Suprapubic skin (tissue), 4 donors: ENCODE results near the gene MEF2B.

ENCODE experiments used
- EP300 ChIP-seq: sonication (generic); formaldehyde crosslinking; IDR thresholded peaks from one replicate; pipeline ENCODE4 v1.6.1; 2017; ENCODE audit warnings: antibody characterized with exemption
- POLR2A ChIP-seq, 2 donors: fragments of 450-650 bp; IDR thresholded peaks; one replicate each; pipeline ENCODE4 v1.6.1; 2017; ENCODE audit warnings: antibody characterized with exemption in 2 of 2, mild to moderate bottlenecking in 2 of 2, moderate library complexity in 2 of 2
- POLR2AphosphoS5 ChIP-seq, 3 donors: sonication (generic); formaldehyde crosslinking; IDR thresholded peaks; one replicate each; pipeline ENCODE4 v1.6.1; 2017; ENCODE audit warnings: antibody characterized with exemption in 3 of 3
- TF ChIP-seq, protein P1 (sequence below), 2 donors: fragments of 200-600 bp in 1 of 2; fragments of 450-650 bp in 1 of 2; sonication (generic) in 1 of 2; IDR thresholded peaks; one replicate each; pipeline ENCODE4 v1.5.1; 2016 to 2019; ENCODE audit warnings: antibody characterized with exemption in 2 of 2, mild to moderate bottlenecking in 1 of 2, moderate library complexity in 1 of 2

DNA sequence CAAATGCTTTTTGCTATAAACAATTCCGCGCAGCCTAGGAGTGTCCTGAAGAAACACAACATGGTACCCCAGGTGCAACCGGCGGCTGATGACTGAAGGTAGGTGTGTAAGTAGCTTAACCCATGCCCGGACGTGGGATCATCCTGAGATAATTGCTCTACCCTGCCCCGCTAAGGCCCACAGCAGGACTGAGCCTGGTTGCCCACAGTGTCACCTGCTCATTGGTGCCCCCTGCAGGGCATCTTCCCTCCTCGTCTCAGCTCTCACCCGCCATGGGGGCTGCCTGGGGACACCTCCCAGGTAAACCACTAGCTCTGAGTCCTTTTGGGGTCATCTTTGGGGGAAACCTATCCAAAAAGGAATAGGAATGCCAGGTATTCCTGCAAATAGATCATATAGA is 54.1 kb downstream of the MEF2B start:
- TF ChIP-seq, protein P1, sequence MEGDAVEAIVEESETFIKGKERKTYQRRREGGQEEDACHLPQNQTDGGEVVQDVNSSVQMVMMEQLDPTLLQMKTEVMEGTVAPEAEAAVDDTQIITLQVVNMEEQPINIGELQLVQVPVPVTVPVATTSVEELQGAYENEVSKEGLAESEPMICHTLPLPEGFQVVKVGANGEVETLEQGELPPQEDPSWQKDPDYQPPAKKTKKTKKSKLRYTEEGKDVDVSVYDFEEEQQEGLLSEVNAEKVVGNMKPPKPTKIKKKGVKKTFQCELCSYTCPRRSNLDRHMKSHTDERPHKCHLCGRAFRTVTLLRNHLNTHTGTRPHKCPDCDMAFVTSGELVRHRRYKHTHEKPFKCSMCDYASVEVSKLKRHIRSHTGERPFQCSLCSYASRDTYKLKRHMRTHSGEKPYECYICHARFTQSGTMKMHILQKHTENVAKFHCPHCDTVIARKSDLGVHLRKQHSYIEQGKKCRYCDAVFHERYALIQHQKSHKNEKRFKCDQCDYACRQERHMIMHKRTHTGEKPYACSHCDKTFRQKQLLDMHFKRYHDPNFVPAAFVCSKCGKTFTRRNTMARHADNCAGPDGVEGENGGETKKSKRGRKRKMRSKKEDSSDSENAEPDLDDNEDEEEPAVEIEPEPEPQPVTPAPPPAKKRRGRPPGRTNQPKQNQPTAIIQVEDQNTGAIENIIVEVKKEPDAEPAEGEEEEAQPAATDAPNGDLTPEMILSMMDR (IDR thresholded peaks at IDR 0.05): peak in 1 of 2 donors; percentile 18
- no peak for TF ChIP-seq POLR2A (IDR thresholded peaks at IDR 0.05)
- no peak for TF ChIP-seq POLR2AphosphoS5 (IDR thresholded peaks at IDR 0.05)
- no peak for TF ChIP-seq EP300
